ENCODE results near the gene TUBA3D.
"Not testable (repeated sequence)": the region's sequence is repeated elsewhere in the genome, so short reads cannot be mapped to it uniquely, and the experiment has no call there.

The TUBA3D gene

DNA sequence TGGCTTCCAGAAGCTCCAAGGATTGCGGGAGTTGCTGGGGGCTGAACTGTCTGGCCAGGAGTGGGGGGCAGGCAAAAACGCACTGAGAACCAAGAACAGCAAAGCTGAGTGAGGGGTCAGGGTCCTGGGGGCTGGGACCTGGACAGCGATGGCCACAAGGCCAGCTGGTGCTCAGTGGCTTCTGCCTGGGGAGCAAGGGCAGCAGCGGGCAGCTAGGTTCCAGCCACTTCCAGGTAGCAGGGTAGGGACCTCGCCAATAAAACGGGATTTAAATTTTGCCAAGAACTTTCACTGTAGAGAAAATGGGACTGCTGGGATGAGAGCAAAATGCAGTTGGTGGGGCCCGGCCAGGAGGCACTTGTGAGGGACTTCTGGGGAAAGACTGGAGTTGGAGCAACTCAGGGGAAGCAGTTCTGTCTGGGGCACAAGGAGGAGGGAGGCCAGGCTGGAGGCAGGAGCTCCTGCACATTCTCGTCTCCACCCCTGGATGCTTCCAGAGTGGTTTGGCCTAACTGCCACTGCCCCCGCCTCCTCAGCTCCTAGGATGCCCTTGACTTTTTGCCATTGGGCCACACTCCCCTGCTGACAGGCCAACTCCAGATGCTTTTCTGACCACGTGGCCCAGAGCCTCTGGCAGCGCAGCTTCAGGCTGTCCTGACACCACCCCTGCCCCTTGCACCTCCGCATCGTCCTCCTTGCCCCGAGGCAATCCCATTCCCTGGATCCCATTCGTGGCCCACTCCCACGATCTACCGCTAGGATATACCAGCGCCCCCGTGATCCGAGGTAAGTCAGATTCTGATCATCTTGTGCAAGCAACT, 46.3 kb downstream of the TUBA3D start:
- ATAC-seq: peak; percentile 14; the same call in 2 of the 3 replicates

DNA sequence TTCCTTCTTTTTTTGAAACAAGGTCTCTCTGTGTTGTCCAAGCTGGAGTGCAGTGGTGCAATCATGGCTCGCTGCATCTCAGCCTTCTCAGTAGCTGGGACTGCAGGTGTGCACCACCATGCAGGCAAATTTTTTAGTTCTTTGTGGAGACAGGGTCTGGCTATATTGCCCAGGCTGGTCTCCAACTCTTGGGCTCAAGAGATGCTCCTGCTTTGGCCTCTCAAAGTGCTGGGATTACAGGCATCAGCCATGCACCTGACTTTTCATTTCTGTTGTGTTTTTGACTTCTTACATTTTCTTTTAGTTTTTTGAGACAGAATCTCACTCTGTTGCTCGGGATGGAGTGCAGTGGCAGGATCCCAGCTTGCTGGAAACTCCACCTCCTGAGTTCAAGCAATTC, 49.3 kb downstream of the TUBA3D start:
- not testable (repeated sequence) for ATAC-seq

More for the DNA sequence above, 46.3 kb downstream of the TUBA3D start:
- no peak for TF ChIP-seq TOX (CRISPR knock-in tag; IDR thresholded peaks at IDR 0.05; ENCODE audit: borderline replicate concordance)
- no peak for TF ChIP-seq ZNF565 (CRISPR knock-in tag; conservative IDR thresholded peaks at IDR 0.05; ENCODE audit: low read depth)
- TF ChIP-seq OSR1 (CRISPR knock-in tag; IDR thresholded peaks at IDR 0.05): no peak
- TF ChIP-seq SNAI2 (CRISPR knock-in tag; IDR thresholded peaks at IDR 0.05): no peak
- TF ChIP-seq, protein P1, sequence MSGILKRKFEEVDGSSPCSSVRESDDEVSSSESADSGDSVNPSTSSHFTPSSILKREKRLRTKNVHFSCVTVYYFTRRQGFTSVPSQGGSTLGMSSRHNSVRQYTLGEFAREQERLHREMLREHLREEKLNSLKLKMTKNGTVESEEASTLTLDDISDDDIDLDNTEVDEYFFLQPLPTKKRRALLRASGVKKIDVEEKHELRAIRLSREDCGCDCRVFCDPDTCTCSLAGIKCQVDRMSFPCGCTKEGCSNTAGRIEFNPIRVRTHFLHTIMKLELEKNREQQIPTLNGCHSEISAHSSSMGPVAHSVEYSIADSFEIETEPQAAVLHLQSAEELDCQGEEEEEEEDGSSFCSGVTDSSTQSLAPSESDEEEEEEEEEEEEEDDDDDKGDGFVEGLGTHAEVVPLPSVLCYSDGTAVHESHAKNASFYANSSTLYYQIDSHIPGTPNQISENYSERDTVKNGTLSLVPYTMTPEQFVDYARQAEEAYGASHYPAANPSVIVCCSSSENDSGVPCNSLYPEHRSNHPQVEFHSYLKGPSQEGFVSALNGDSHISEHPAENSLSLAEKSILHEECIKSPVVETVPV (CRISPR knock-in tag; IDR thresholded peaks at IDR 0.05): no peak
- TF ChIP-seq ESRRG (CRISPR knock-in tag; IDR thresholded peaks at IDR 0.05): no peak

DNA sequence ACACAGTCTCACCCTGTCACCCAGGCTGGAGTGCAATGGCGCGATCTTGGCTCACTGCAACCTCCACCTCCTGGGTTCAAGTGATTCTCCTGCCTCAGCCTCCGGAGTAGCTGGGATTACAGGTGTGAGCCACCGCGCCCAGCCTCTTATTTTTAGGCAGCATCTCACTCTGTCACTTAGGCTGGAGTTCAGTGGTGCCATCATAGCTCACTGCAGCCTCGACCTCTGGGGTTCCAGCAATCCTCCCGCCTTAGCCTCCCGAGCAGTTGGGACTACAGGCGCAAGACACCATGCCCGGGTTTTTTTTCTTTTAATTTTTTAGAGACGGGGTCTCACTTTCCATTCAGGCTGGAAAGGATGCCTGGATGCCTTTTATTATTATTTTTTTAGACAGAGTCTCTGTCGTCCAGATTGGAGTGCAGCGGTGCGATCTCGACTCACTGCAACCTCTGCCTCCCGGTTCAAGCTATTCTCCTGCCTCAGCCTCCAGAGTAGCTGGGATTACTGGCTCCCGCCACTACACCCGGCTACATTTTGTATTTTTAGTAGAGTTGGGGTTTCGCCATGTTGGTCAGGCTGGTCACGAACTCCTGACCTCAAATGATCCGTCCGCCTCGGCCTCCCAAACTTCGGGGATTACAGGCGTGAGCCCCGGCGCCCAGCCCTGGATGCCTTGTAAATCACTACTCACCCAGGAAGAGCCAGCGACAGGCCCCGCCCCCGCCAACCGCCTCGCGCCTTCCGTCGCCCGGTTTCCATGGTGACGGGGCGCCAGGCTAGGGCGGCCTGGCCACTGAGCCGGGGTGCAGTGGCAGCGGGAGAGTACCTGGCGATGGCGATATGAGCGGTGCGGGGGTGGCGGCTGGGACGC, 51.4 kb downstream of the TUBA3D start, which contains the start of gene CCDC74A:
Gene CCDC74A (plus strand): TSS at position 758 of the 871 bp plus-strand sequence. CDS start 83 bp downstream, at position 841.
- peak; percentile 89 for ATAC-seq

DNA sequence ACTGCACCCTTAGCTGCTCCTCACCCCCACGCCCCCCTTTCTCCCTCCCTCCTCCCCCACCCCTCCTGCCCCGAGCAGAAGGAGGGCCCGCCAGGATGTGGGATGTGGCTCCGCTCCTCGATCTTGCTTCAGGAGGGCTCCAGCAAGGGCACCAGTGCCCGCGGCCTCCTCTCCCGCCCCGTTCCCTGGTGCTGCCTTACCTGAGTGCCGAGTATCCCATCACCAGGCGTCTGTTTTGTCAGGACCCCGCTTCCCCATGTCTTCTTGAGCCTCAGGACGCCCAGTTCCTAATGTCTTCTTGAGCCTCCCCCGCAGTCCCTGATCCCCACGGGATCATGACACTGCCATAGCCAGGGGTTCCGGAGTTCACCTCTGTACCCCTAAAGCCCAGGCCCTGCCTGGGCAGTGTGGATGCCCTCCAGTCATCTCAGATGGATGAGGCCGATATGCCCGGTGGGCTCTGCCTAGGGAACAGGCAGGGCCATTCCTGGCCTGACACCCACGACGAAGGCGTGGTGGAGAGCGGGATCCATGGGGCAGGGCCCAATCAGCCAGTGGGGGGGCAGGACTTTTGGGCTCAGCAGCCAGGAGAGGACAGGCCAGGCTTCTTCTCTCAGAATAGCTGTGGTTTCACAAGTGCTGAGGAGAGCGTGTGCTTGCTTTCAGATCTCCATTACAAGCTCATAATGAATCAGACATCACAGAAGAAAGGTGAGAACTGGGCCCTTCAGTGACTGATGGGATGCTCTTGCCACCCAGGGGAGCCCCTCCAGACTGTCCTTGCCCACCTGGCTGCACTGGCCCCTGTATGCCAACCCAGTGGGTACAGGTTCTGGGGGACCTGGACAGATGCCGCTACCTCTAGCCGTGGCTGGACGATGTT, 53.3 kb downstream of the TUBA3D start:
- ATAC-seq: not testable (repeated sequence)

DNA sequence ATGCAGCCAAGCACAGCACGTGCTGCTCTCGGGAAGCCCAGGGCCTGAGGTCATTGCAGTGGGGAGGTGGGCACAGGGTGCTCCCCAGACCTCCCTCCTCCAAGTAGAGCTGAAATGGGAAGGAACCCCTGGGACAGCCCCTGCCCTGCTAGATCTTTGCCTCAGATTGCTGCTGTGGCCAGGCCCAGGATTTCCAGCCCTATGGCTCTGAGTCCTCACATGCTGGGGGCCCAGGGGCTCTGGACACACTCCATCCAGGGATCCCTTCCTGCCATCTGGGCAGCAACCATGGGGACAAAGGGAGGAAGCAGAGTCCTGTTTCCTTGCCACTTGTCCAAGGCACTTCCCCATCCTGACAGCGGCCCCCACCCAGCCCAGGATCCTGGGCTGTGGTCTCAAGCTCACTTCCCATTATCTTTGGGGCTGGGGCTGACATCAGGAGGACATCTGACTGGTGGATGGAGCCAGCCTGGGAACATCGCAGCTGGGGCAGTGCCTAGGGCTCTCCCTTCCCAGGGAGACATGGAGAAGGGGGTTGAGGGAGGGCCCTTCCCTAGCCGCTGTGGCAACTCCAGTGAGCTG, 54.0 kb downstream of the TUBA3D start:
- not testable (repeated sequence) for ATAC-seq

DNA sequence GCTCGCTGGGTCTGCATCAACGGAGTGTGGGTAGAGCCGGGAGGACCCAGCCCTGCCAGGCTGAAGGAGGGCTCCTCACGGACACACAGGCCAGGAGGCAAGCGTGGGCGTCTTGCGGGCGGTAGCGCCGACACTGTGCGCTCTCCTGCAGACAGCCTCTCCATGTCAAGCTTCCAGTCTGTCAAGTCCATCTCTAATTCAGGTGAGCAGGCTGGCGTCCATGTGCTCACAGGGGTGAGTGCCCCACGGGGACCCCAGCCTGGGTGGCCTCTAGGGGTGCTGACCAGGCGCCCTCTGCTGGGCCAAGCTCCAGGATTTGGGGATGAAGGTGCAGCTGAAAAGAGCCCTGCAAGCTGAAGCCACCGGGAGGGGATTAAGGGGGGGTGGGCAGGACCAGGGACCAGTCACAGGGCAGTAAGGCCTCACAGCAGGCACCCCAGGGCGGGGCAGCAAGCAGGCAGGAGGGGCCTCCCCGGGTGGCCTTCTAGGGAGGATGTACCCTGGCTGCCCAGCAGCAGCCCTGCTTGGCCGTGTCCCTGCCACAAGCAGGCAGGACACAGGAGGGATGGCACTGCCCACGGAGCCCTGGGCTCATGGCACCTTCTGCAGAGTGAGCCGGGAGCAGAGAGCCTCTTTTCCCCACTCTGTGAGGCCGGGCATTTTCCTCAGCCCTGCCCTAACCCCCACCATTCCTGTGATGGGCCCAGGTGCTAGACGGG, 54.9 kb downstream of the TUBA3D start:
- not testable (repeated sequence) for ATAC-seq

DNA sequence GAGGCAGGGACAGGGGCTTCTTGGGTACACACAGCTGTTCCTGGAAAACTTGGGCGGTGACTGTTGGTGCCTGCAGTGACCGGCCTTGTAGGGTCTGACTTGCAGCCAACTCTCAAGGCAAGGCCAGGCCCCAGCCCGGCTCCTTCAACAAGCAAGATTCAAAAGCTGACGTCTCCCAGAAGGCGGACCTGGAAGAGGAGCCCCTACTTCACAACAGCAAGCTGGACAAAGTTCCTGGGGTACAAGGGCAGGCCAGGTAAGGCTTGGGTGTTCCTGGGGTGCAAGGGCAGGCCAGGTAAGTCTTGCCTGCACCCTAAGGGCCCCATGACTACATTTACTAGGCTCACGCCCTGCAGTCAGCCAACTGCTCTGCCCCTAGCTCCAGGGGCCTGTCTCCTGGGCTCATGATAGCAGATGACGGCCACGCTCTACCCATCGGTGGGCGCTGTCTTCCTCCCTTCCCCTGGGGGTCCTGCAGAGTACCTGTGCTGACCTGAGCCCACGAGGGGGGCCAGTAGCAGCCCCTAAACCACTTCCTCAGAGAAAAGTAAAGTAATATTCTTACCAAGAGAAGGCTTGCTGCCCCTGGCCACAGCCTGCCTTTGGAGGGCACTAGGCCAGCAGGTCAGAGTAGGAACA, 55.7 kb downstream of the TUBA3D start:
- not testable (repeated sequence) for ATAC-seq
